Glutamatergic neuron (in vitro differentiated cells): Measurements from ENCODE around the gene ACSF2. TPM values are rescaled to one million over a fixed set of nuclear protein-coding genes. Genes with fewer than 3 reads are reported as not detected.

ENCODE experiments used
- DNase-seq: peaks from one replicate; pipeline ENCODE4 v3.0.0; 2022
- H3K27ac Mint-ChIP-seq: one replicate; pipeline ENCODE4 v1.8.0; 2020; ENCODE audit warnings: mild to moderate bottlenecking, mixed read lengths, inconsistent platforms; ENCODE audit not compliant: unreplicated experiment
- H3K27me3 Mint-ChIP-seq: one replicate; pipeline ENCODE4 v1.8.0; 2020; ENCODE audit warnings: mild to moderate bottlenecking, moderate library complexity, mixed read lengths, inconsistent platforms; ENCODE audit not compliant: unreplicated experiment
- H3K36me3 Mint-ChIP-seq: one replicate; pipeline ENCODE4 v1.8.0; 2020; ENCODE audit warnings: mild to moderate bottlenecking, mixed read lengths, inconsistent platforms; ENCODE audit not compliant: unreplicated experiment
- H3K4me1 Mint-ChIP-seq: one replicate; pipeline ENCODE4 v1.8.0; 2020; ENCODE audit warnings: mild to moderate bottlenecking, low read depth, mixed read lengths, inconsistent platforms; ENCODE audit not compliant: unreplicated experiment
- H3K4me3 Mint-ChIP-seq: one replicate; pipeline ENCODE4 v1.8.0; 2020; ENCODE audit warnings: mild to moderate bottlenecking, mixed read lengths, inconsistent platforms; ENCODE audit not compliant: unreplicated experiment
- H3K9me3 Mint-ChIP-seq: one replicate; pipeline ENCODE4 v1.8.0; 2020; ENCODE audit warnings: mild to moderate bottlenecking, moderate library complexity, mixed read lengths, inconsistent platforms; ENCODE audit not compliant: unreplicated experiment
- CTCF ChIP-seq: fragments of 200-600 bp; sonication (generic); IDR thresholded peaks from one replicate; pipeline ENCODE4 v1.5.0; 2021; ENCODE audit not compliant: partially characterized antibody, unreplicated experiment
- total RNA-seq: library from RNA; stranded (reverse); fragmentation: NEBNext Ultra II Directional; extraction: Animal tissue kit (Norgen Biotek cat#: 25700); gene quantifications from one replicate; pipeline ENCODE4 v1.2.1, GENCODE V29; 2021; ENCODE audit not compliant: unreplicated experiment

The ACSF2 gene
- total RNA-seq, 1 donor from 2014 or later: 52.2 TPM

DNA sequence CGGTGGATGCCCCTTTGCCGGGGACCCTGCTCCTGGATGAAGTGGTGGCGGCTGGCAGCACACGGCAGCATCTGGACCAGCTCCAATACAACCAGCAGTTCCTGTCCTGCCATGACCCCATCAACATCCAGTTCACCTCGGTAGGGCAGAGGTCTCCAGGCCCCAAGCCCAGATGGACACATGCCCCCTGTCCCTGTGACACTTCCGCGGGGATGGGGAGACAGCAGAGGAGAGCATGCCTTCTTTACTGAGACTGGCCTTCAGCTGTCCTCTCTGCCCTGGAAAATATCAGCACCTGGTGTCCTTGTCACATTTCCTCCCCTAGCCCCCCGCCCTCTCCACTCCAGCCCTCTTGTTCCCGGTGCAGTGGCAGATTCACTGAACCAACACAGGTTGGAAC, 36.4 kb downstream of the ACSF2 start:
- Mint-ChIP-seq H3K36me3 (no peaks in the 10 kb centered on the region), H3K4me1 (peaks cover 14% of the 10 kb centered on the region), H3K9me3 (peaks cover 1% of the 10 kb centered on the region), H3K27me3 (peaks cover 10% of the 10 kb centered on the region), H3K27ac (no peak overlapping the region), H3K4me3 (no peak overlapping the region)
- TF ChIP-seq CTCF: no peak
- no peak for DNase-seq

- no peak for DNase-seq
These were observed 38.1 kb downstream of the ACSF2 start for GRCh38 chr17:50464121-50464520.

GRCh38 chr17:50464736-50465135, 38.7 kb downstream of the ACSF2 start:
- TF ChIP-seq CTCF: no peak

More at GRCh38 chr17:50464121-50464520, 38.1 kb downstream of the ACSF2 start:
- Mint-ChIP-seq H3K4me3 (no peak overlapping the region), H3K4me1 (peaks cover 11% of the 10 kb centered on the region), H3K36me3 (no peaks in the 10 kb centered on the region), H3K27ac (no peak overlapping the region), H3K9me3 (peaks cover 1% of the 10 kb centered on the region), H3K27me3 (peaks cover 11% of the 10 kb centered on the region)
- TF ChIP-seq CTCF: no peak

DNA sequence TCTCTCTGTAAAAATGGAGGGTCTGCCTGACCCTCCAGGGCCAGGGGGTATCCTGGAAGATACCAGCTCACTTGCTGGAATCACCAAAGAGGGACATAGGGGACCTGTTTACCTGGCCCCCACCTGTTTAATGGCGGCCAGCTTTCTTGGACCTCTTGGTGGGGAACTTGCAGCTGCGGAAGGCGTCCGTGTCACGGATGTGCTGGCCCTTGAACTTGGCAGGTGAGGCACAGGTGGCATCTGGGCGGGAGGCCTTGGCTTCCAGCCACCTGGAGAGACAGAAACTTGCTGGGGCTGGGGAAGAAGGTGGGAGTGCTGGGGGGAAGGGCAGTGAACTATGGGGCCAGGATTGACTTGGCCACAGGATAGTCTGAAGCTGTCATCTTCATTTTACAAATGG, 39.2 kb downstream of the ACSF2 start:
- Mint-ChIP-seq H3K9me3 (peaks cover 1% of the 10 kb centered on the region), H3K4me1 (peaks cover 2% of the 10 kb centered on the region), H3K36me3 (no peaks in the 10 kb centered on the region), H3K27ac (no peak overlapping the region), H3K4me3 (no peak overlapping the region), H3K27me3 (peaks cover 11% of the 10 kb centered on the region)
- DNase-seq: no peak
- no peak for TF ChIP-seq CTCF

More at GRCh38 chr17:50464736-50465135, 38.7 kb downstream of the ACSF2 start:
- Mint-ChIP-seq H3K27me3 (peaks cover 11% of the 10 kb centered on the region), H3K4me3 (no peak overlapping the region), H3K27ac (no peak overlapping the region), H3K36me3 (no peaks in the 10 kb centered on the region), H3K9me3 (peaks cover 1% of the 10 kb centered on the region), H3K4me1 (peaks cover 6% of the 10 kb centered on the region)
- DNase-seq: no peak

DNA sequence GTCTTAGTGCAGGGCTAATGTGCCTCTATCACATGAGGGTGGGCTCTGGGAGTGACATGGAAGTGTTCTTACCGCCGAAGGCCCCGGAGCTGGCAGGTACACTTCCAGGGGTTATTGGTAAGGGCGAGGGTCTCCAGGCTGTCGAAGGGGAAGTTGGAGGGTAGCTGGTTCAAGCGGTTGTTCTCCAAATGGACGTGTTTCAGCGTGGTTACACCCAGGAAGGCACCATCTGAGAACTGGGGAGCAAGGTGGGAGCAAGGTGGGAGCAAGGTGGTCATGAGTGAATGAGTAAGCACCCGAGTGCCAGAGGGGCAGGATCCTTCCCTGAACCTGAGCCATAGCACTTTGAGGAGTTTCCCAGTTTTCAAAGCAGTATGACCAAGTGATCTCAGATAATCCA, 39.6 kb downstream of the ACSF2 start:
- Mint-ChIP-seq H3K27ac (no peak overlapping the region), H3K9me3 (peaks cover 1% of the 10 kb centered on the region), H3K4me1 (no peaks in the 10 kb centered on the region), H3K4me3 (no peak overlapping the region), H3K36me3 (no peaks in the 10 kb centered on the region), H3K27me3 (peaks cover 13% of the 10 kb centered on the region)
- no peak for TF ChIP-seq CTCF
- DNase-seq: no peak
